K562 (cell line): ENCODE data around the gene KMT2C. TPM values are rescaled to one million over a fixed set of nuclear protein-coding genes. Genes with fewer than 3 reads are reported as not detected.

ENCODE experiments used
- BCL6 ChIP-seq: fragments of 250-450 bp; sonication (Bioruptor Pico); IDR thresholded peaks from 2 replicates; pipeline ENCODE4 v1.4.0; 2020
- CBX5 ChIP-seq: IDR thresholded peaks from 2 replicates; pipeline ENCODE4 v1.6.1; 2014; ENCODE audit warnings: low read depth, borderline replicate concordance
- ELF4 ChIP-seq: fragments of 450-650 bp; formaldehyde crosslinking; IDR thresholded peaks from 2 replicates; pipeline ENCODE4 v1.4.0; 2022; ENCODE audit warnings: missing genetic modification characterization
- ESRRB ChIP-seq: fragments of 250-450 bp; sonication (Bioruptor Pico); IDR thresholded peaks from 2 replicates; pipeline ENCODE4 v1.5.0; 2020; ENCODE audit warnings: mild to moderate bottlenecking, moderate library complexity, borderline replicate concordance
- ETS2 ChIP-seq: IDR thresholded peaks from 2 replicates; pipeline ENCODE4 v1.6.1; 2016; ENCODE audit warnings: borderline replicate concordance, missing genetic modification characterization, mild to moderate bottlenecking, moderate library complexity, missing compliant biosample characterization; ENCODE audit not compliant: poor library complexity, severe bottlenecking
- EWSR1 ChIP-seq: fragments of 450-650 bp; IDR thresholded peaks from 2 replicates; pipeline ENCODE4 v1.6.1; 2018; ENCODE audit warnings: borderline replicate concordance, mild to moderate bottlenecking, low read depth, moderate library complexity; ENCODE audit not compliant: partially characterized antibody
- HLTF ChIP-seq: fragments of 450-650 bp; IDR thresholded peaks from 2 replicates; pipeline ENCODE4 v1.6.1; 2016
- HMG20B ChIP-seq: fragments of 250-450 bp; sonication (Bioruptor Pico); IDR thresholded peaks from 2 replicates; pipeline ENCODE4 v1.5.0; 2021; ENCODE audit warnings: mild to moderate bottlenecking
- L3MBTL2 ChIP-seq: fragments of 450-650 bp; IDR thresholded peaks from 2 replicates; pipeline ENCODE4 v1.6.1; 2016; ENCODE audit warnings: mild to moderate bottlenecking, moderate library complexity
- NR2C2 ChIP-seq, 2 experiments: fragments of 200-800 bp in 1 of 2; sonication (Bioruptor generic) in 1 of 2; sonication (generic) in 1 of 2; formaldehyde crosslinking in 1 of 2; IDR thresholded peaks; 2 replicates each; pipeline versions ENCODE4 v1.6.1 to v1.8.0; 2016 to 2022; ENCODE audit warnings: mild to moderate bottlenecking in 1 of 2, missing compliant biosample characterization in 1 of 2, missing genetic modification characterization in 1 of 2, missing genetic modification reagents in 1 of 2
- NR2F6 ChIP-seq: fragments of 450-650 bp; formaldehyde crosslinking; IDR thresholded peaks from 2 replicates; pipeline ENCODE4 v1.4.0; 2020; ENCODE audit warnings: mild to moderate bottlenecking
- PHB2 ChIP-seq: fragments of 450-650 bp; IDR thresholded peaks from 2 replicates; pipeline ENCODE4 v1.6.1; 2017; ENCODE audit warnings: low read depth
- PRDM10 ChIP-seq: fragments of 450-650 bp; IDR thresholded peaks from 2 replicates; pipeline ENCODE4 v1.6.1; 2018; ENCODE audit not compliant: partially characterized antibody
- PTBP1 ChIP-seq: fragments of 200-400 bp; formaldehyde crosslinking; IDR thresholded peaks from 2 replicates; pipeline ENCODE4 v1.6.1; 2017; ENCODE audit warnings: low read depth, low read length
- RAD51 ChIP-seq: fragments of 450-650 bp; IDR thresholded peaks from 2 replicates; pipeline ENCODE4 v1.7.1; 2016; ENCODE audit warnings: low read depth, mild to moderate bottlenecking, borderline replicate concordance
- SMAD2 ChIP-seq: fragments of 150-350 bp; IDR thresholded peaks from 2 replicates; pipeline ENCODE4 v1.6.1; 2014; ENCODE audit warnings: low read depth, mild to moderate bottlenecking, low read length
- SUPT5H ChIP-seq: fragments of 450-650 bp; IDR thresholded peaks from 2 replicates; pipeline ENCODE4 v1.6.1; 2016
- TAF15 ChIP-seq: fragments of 200-400 bp; formaldehyde crosslinking; IDR thresholded peaks from 2 replicates; pipeline ENCODE4 v1.6.1; 2017; ENCODE audit warnings: mild to moderate bottlenecking, low read depth, low read length, moderate library complexity
- TCFL5 ChIP-seq: fragments of 250-450 bp; sonication (Bioruptor Pico); conservative IDR thresholded peaks from 2 replicates; pipeline ENCODE4 v1.6.1; 2021; ENCODE audit warnings: mild to moderate bottlenecking, moderate library complexity, matching md5 sums
- TRIM28 ChIP-seq: fragments of 450-650 bp; IDR thresholded peaks from 2 replicates; pipeline ENCODE4 v1.6.1; 2017
- ZC3H11A ChIP-seq: IDR thresholded peaks from 2 replicates; pipeline ENCODE4 v1.6.1; 2012; ENCODE audit warnings: low read depth, low read length, improper control_type of control experiment
- ZNF408 ChIP-seq: fragments of 250-450 bp; sonication (Bioruptor Pico); IDR thresholded peaks from 2 replicates; pipeline ENCODE4 v1.4.0; 2020; ENCODE audit warnings: low read depth, mild to moderate bottlenecking, moderate library complexity
- ZNF785 ChIP-seq: fragments of 250-450 bp; sonication (Bioruptor Pico); IDR thresholded peaks from 2 replicates; pipeline ENCODE4 v1.4.0; 2020; ENCODE audit warnings: mild to moderate bottlenecking
- polyA plus RNA-seq, 8 experiments: library from polyadenylated mRNA; depleted of rRNA in 4 of 8; stranded (reverse) in 5 of 8; unstranded in 3 of 8; fragments of >200 nt; fragmentation: Nextera tagmentation in 2 of 8; fragmentation: Illumina TruSeq in 1 of 8; extraction: Ambion mirVana in 2 of 8; extraction: Trizol in 1 of 8; gene quantifications; 2 replicates each; pipeline versions ENCODE4 v1.2.1 to v1.2.3, GENCODE V29; 2011 to 2014; ENCODE audit warnings: inconsistent platforms in 1 of 8, missing spikeins in 1 of 8
- total RNA-seq, 7 experiments: library from RNA; depleted of rRNA in 6 of 7; stranded (reverse); fragments of >200 nt in 6 of 7; fragmentation: Illumina TruSeq in 2 of 7; extraction: Trizol in 2 of 7; gene quantifications; 2 replicates each; pipeline versions ENCODE4 v1.2.1 to v1.2.3, GENCODE V29; 2011 to 2021; ENCODE audit warnings: low replicate concordance in 1 of 7
- TF ChIP-seq, protein P1 (sequence below): fragments of 250-450 bp; sonication (Bioruptor Pico); IDR thresholded peaks from 2 replicates; pipeline ENCODE4 v1.4.0; 2020; ENCODE audit warnings: mild to moderate bottlenecking, moderate library complexity

Gene KMT2C
- total and polyA plus RNA-seq, 9 of the 15 experiments (the other 6 are each of a cell fraction or from before 2014, with no cell fraction given), result 4.9 to 67.8 (median 27.1) TPM

DNA sequence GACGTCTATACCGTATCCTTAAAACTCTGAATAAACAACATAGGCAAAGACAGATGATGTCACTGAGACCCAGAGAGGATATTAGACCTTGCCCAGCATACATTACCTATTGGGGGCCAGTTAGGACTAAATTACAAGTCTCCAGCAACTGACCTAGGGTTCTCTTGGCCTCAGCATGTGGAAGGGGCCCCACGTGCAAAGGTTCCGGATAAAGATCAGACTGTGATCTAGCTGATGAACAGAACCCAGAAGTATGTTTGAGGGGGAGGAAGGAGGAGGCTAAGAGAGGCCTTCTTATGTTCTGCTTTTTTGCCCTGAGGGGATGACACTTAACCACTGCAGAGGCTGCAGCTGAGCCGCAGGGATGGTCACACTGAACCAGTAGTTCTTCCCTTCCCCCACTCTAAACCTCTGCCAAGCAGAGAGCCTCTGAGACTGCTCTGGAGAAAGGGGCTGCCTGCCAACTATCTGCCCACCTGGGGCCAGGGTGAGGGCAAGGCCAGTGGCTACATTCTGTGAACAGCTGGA lies 24.0 kb upstream of the KMT2C start (continued):
- TF ChIP-seq NR2F6 (CRISPR knock-in tag) (no peak), TRIM28 (no peak), L3MBTL2 (peak; percentile 67), SMAD2 (no peak), ESRRB (CRISPR knock-in tag) (no peak), RAD51 (no peak), EWSR1 (no peak), ZNF408 (CRISPR knock-in tag) (no peak), ZC3H11A (no peak), TAF15 (no peak), HMG20B (no peak), PRDM10 (no peak), PHB2 (no peak), HLTF (no peak), BCL6 (CRISPR knock-in tag) (no peak), ELF4 (no peak), ETS2 (no peak), TCFL5 (CRISPR knock-in tag) (no peak), NR2C2 (CRISPR knock-in tag; IDR thresholded peaks at IDR 0.05) (no peak), NR2C2 (tag; IDR thresholded peaks at IDR 0.05) (no peak), ZNF785 (no peak), CBX5 (peak; percentile 24; the same call in 1 of the 2 replicates), PTBP1 (no peak), SUPT5H (no peak)
- TF ChIP-seq, protein P1, sequence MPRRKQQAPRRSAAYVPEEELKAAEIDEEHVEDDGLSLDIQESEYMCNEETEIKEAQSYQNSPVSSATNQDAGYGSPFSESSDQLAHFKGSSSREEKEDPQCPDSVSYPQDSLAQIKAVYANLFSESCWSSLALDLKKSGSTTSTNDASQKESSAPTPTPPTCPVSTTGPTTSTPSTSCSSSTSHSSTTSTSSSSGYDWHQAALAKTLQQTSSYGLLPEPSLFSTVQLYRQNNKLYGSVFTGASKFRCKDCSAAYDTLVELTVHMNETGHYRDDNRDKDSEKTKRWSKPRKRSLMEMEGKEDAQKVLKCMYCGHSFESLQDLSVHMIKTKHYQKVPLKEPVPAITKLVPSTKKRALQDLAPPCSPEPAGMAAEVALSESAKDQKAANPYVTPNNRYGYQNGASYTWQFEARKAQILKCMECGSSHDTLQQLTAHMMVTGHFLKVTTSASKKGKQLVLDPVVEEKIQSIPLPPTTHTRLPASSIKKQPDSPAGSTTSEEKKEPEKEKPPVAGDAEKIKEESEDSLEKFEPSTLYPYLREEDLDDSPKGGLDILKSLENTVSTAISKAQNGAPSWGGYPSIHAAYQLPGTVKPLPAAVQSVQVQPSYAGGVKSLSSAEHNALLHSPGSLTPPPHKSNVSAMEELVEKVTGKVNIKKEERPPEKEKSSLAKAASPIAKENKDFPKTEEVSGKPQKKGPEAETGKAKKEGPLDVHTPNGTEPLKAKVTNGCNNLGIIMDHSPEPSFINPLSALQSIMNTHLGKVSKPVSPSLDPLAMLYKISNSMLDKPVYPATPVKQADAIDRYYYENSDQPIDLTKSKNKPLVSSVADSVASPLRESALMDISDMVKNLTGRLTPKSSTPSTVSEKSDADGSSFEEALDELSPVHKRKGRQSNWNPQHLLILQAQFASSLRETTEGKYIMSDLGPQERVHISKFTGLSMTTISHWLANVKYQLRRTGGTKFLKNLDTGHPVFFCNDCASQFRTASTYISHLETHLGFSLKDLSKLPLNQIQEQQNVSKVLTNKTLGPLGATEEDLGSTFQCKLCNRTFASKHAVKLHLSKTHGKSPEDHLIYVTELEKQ (CRISPR knock-in tag), result no peak
